Adipocyte (in vitro differentiated cells): ENCODE data around the gene ZNF200.
"Not testable (repeated sequence)": the region's sequence is repeated elsewhere in the genome, so short reads cannot be mapped to it uniquely, and the experiment has no call there.

Experiments
- DNase-seq: peaks from one replicate; pipeline ENCODE4 v3.0.0-alpha.2; 2015; ENCODE audit warnings: low read depth
- H3K27me3 ChIP-seq: replicated peaks from 2 replicates; pipeline ENCODE4 v1.7.0; 2013; ENCODE audit warnings: mild to moderate bottlenecking, low read length, moderate library complexity; ENCODE audit not compliant: control insufficient read depth, insufficient read depth
- H3K36me3 ChIP-seq: 2 replicates; pipeline ENCODE4 v1.7.0; 2013; ENCODE audit warnings: low read length, mild to moderate bottlenecking, moderate library complexity; ENCODE audit not compliant: control insufficient read depth, insufficient read depth, severe bottlenecking
- H3K4me1 ChIP-seq: 2 replicates; pipeline ENCODE4 v1.7.0; 2013; ENCODE audit warnings: mild to moderate bottlenecking, low read length, moderate library complexity; ENCODE audit not compliant: control insufficient read depth, insufficient read depth
- H3K4me3 ChIP-seq: 2 replicates; pipeline ENCODE4 v1.7.0; 2013; ENCODE audit warnings: mild to moderate bottlenecking, low read length, moderate library complexity
- H3K9ac ChIP-seq: 2 replicates; pipeline ENCODE4 v1.7.0; 2013; ENCODE audit warnings: mild to moderate bottlenecking, low read length, moderate library complexity
- H3K9me3 ChIP-seq: 2 replicates; pipeline ENCODE4 v1.7.0; 2013; ENCODE audit warnings: mild to moderate bottlenecking, low read length, moderate library complexity; ENCODE audit not compliant: control insufficient read depth

The ZNF200 gene

GRCh38 chr16:3183445-3184139 is 51.4 kb downstream of the ZNF200 start:
- H3K9me3 ChIP-seq: no peaks in the 10 kb centered on the region
- H3K4me1 ChIP-seq: peaks cover 16% of the 10 kb centered on the region
- H3K4me3 ChIP-seq: peak overlapping the region; percentile 77
- H3K36me3 ChIP-seq: no peaks in the 10 kb centered on the region
- peak overlapping the region; percentile 20 for H3K9ac ChIP-seq
- H3K27me3 ChIP-seq: peaks cover 27% of the 10 kb centered on the region
- DNase-seq: no peak

GRCh38 chr16:3182608-3183444 is 52.1 kb downstream of the ZNF200 start:
- H3K4me3 ChIP-seq: peak overlapping the region; percentile 77
- no peaks in the 10 kb centered on the region for H3K36me3 ChIP-seq
- H3K9ac ChIP-seq: peak overlapping the region; percentile 20
- peak; percentile 63 for DNase-seq
- peaks cover 33% of the 10 kb centered on the region for H3K27me3 ChIP-seq
- peaks cover 12% of the 10 kb centered on the region for H3K4me1 ChIP-seq
- H3K9me3 ChIP-seq: no peaks in the 10 kb centered on the region

- not testable (repeated sequence) for H3K36me3 ChIP-seq, H3K4me3 ChIP-seq, DNase-seq, H3K9me3 ChIP-seq, H3K9ac ChIP-seq
- Histone ChIP-seq H3K4me1 (peaks cover 12% of the 10 kb centered on the region), H3K27me3 (peaks cover 38% of the 10 kb centered on the region)
Measured at GRCh38 chr16:3182293-3182607, 52.7 kb downstream of the ZNF200 start.

DNA sequence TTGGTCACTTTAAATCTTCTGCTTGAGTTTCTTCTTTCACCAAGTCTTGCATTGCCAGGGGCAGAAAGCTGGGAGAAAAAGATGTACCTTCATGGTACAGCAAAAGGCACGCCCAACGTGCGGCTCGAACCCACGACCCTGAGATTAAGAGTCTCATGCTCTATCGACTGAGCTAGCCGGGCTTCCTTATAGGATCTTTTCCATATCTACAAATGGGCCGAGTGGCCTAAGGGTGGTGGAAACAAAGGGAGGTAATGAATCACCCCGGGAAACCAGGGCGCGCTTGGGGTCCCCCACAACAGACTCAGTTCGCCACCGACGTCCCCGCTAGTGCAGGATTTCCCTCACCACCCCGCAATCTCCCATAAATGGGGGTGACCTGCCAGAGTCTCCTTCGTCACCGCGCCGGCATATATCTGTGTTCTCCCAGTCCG is 54.5 kb downstream of the ZNF200 start:
- Histone ChIP-seq H3K9ac (no peak overlapping the region), H3K27me3 (peaks cover 56% of the 10 kb centered on the region), H3K4me3 (no peak overlapping the region), H3K4me1 (peaks cover 12% of the 10 kb centered on the region), H3K9me3 (no peaks in the 10 kb centered on the region), H3K36me3 (no peaks in the 10 kb centered on the region)
- peak; percentile 40 for DNase-seq

- DNase-seq: no peak
- Histone ChIP-seq H3K27me3 (peaks cover 62% of the 10 kb centered on the region), H3K9me3 (no peaks in the 10 kb centered on the region), H3K36me3 (no peaks in the 10 kb centered on the region), H3K4me1 (peaks cover 12% of the 10 kb centered on the region), H3K9ac (no peak overlapping the region), H3K4me3 (no peak overlapping the region)
Measured at GRCh38 chr16:3179651-3180050, 55.3 kb downstream of the ZNF200 start.

GRCh38 chr16:3175157-3176093 is 59.5 kb downstream of the ZNF200 start:
- Histone ChIP-seq H3K36me3 (no peaks in the 10 kb centered on the region), H3K4me3 (no peak overlapping the region), H3K9ac (no peak overlapping the region), H3K9me3 (no peaks in the 10 kb centered on the region), H3K27me3 (peaks cover 67% of the 10 kb centered on the region), H3K4me1 (peaks cover 5% of the 10 kb centered on the region)
- DNase-seq: peak; percentile 44

GRCh38 chr16:3174618-3175148 is 60.3 kb downstream of the ZNF200 start:
- no peaks in the 10 kb centered on the region for H3K9me3 ChIP-seq
- no peak for DNase-seq
- H3K4me1 ChIP-seq: peaks cover 5% of the 10 kb centered on the region
- no peak overlapping the region for H3K4me3 ChIP-seq
- H3K9ac ChIP-seq: no peak overlapping the region
- no peaks in the 10 kb centered on the region for H3K36me3 ChIP-seq
- peaks cover 66% of the 10 kb centered on the region for H3K27me3 ChIP-seq

DNA sequence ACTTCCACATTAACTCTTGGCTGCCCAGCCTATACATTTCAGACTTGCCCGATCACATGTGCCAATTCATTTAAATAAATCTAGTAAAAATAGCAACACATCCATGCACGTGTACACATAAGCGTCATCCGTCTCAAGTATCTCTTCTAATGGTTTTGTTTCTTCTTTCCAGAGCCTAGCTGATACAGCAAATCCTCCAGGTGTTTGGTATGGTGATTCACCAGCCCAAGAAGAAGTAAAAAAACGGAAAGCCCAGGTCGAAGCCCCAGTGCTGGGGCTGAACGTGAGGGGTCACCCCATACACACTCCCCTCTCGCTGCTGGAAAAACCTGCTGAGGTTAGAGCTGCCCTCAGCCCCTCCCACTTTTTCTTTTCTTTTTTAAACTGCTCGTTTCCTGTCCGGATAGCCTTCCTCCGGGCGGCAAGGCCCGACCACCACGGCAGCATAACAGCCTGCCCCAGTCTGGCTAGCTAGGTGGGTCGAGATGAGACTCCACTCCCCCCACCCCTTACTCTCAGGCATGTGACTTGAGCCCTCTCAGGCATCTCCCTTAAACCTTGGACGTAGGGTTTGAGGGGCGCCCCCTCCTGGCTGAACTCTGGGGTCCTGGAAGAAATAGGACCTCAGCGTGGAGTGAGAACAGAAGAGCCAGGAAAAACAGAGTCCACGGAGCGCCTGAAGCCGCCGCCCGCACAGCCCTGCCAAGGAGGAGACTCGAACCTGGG is 60.9 kb downstream of the ZNF200 start:
- no peak for DNase-seq

More for the DNA sequence above, 60.9 kb downstream of the ZNF200 start:
- Histone ChIP-seq H3K27me3 (peaks cover 67% of the 10 kb centered on the region), H3K9me3 (no peaks in the 10 kb centered on the region), H3K36me3 (no peaks in the 10 kb centered on the region), H3K4me1 (peaks cover 5% of the 10 kb centered on the region), H3K9ac (no peak overlapping the region), H3K4me3 (no peak overlapping the region)
